GM19239 (cell line): Measurements from ENCODE around the gene SYNDIG1L.

Experiments
- DNase-seq: peaks from one replicate; pipeline ENCODE4 v3.0.0; 2011; ENCODE audit warnings: low spot score; ENCODE audit not compliant: insufficient read length
- FAIRE-seq: peaks from 2 replicates; lab custom pipeline; 2011; peaks lifted over from hg19 to GRCh38; lab: Jason Lieb, UNC

Gene SYNDIG1L

GRCh38 chr14:74434294-74434693, 8.3 kb upstream of the SYNDIG1L start:
- no peak for FAIRE-seq
- DNase-seq: no peak

- DNase-seq: no peak
- no peak for FAIRE-seq
These were observed 4.0 kb upstream of the SYNDIG1L start for GRCh38 chr14:74429991-74430390.

- DNase-seq: no peak
- no peak for FAIRE-seq
These were observed 3.2 kb upstream of the SYNDIG1L start for GRCh38 chr14:74429221-74429691.

GRCh38 chr14:74427651-74428050, 1.6 kb upstream of the SYNDIG1L start:
- no peak for DNase-seq
- no peak for FAIRE-seq

GRCh38 chr14:74425525-74426201, 347 bp downstream of the SYNDIG1L start:
- peak; percentile 60 for DNase-seq
- no peak for FAIRE-seq

- DNase-seq (no peak), FAIRE-seq (no peak)
These were observed 1.4 kb downstream of the SYNDIG1L start for GRCh38 chr14:74424606-74425005.

GRCh38 chr14:74423246-74423645, 2.8 kb downstream of the SYNDIG1L start:
- no peak for DNase-seq
- FAIRE-seq: no peak

GRCh38 chr14:74421981-74422380, 4.0 kb downstream of the SYNDIG1L start:
- DNase-seq (no peak), FAIRE-seq (no peak)

GRCh38 chr14:74419086-74419485, 6.9 kb downstream of the SYNDIG1L start:
- FAIRE-seq: no peak
- DNase-seq: no peak

- no peak for DNase-seq
- FAIRE-seq: no peak
These were observed 8.0 kb downstream of the SYNDIG1L start for GRCh38 chr14:74418031-74418430.

- DNase-seq (no peak), FAIRE-seq (no peak)
These were observed 8.4 kb downstream of the SYNDIG1L start for GRCh38 chr14:74417611-74418010.

GRCh38 chr14:74417201-74417600, 8.8 kb downstream of the SYNDIG1L start:
- FAIRE-seq (no peak), DNase-seq (no peak)

- FAIRE-seq (no peak), DNase-seq (no peak)
These were observed 10.9 kb downstream of the SYNDIG1L start for GRCh38 chr14:74415115-74415437.

GRCh38 chr14:74414403-74415114, 11.5 kb downstream of the SYNDIG1L start:
- DNase-seq: no peak
- FAIRE-seq: no peak

- DNase-seq: no peak
- FAIRE-seq: no peak
These were observed 12.4 kb downstream of the SYNDIG1L start for GRCh38 chr14:74413627-74414026.

- FAIRE-seq (no peak), DNase-seq (no peak)
These were observed 13.3 kb downstream of the SYNDIG1L start for GRCh38 chr14:74412753-74413152.

- DNase-seq: no peak
- FAIRE-seq: no peak
These were observed 14.3 kb downstream of the SYNDIG1L start for GRCh38 chr14:74411671-74412070.

- DNase-seq (no peak), FAIRE-seq (no peak)
These were observed 16.6 kb downstream of the SYNDIG1L start for GRCh38 chr14:74409441-74409840.

- FAIRE-seq: no peak
- DNase-seq: no peak
These were observed 17.1 kb downstream of the SYNDIG1L start for GRCh38 chr14:74408870-74409269.

GRCh38 chr14:74407801-74408154, 18.2 kb downstream of the SYNDIG1L start:
- FAIRE-seq (no peak), DNase-seq (no peak)

- FAIRE-seq: no peak
These were observed 18.8 kb downstream of the SYNDIG1L start for GRCh38 chr14:74407021-74407800.

More at GRCh38 chr14:74407021-74407800, 18.8 kb downstream of the SYNDIG1L start:
- no peak for DNase-seq
